HG02759 (cell line): ENCODE results near the gene PLA2G6.

Source experiments
- ATAC-seq: cut with Tn5 transposase; IDR thresholded peaks from one replicate; pipeline ENCODE4 v1.9.1; 2021; ENCODE audit warnings: mild to moderate bottlenecking, moderate library complexity; ENCODE audit not compliant: unreplicated experiment

The PLA2G6 gene, protein sequence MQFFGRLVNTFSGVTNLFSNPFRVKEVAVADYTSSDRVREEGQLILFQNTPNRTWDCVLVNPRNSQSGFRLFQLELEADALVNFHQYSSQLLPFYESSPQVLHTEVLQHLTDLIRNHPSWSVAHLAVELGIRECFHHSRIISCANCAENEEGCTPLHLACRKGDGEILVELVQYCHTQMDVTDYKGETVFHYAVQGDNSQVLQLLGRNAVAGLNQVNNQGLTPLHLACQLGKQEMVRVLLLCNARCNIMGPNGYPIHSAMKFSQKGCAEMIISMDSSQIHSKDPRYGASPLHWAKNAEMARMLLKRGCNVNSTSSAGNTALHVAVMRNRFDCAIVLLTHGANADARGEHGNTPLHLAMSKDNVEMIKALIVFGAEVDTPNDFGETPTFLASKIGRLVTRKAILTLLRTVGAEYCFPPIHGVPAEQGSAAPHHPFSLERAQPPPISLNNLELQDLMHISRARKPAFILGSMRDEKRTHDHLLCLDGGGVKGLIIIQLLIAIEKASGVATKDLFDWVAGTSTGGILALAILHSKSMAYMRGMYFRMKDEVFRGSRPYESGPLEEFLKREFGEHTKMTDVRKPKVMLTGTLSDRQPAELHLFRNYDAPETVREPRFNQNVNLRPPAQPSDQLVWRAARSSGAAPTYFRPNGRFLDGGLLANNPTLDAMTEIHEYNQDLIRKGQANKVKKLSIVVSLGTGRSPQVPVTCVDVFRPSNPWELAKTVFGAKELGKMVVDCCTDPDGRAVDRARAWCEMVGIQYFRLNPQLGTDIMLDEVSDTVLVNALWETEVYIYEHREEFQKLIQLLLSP

DNA sequence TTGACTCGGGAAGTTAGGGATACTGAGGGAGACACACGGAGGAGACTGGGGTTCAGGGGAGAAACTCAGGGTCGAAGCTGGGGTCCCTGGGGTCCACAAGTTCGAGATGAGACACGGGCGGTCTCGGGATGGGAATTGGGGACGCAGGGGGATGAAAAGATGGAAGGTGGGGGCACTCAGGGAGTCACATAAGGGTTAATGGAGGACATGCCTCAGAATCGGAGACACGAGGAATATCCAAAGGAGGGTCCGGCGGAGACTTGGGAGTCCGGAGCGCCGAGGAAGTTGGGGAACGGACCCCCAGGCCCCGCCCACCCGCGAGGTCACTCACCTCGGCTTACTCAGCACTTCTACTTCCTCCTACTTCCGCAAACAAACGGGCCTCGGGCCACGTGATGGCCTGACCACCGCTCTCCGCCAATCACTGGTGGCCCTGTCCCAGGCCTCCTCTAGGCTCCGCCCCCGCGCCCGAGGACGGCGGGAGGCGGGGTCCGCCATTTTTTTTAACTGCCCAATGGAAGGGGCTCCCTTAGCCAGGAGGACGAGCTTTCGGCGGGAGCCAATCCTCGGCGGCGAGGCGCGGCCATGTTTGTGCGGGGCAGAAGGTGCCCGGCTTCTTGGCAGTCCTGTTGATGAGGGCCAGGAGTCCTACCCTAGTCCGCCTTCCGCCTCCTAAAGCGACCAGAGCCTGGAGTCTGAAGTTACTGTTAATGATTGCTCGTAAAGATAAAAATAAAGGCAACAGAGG is at the start of gene PLA2G6:
PLA2G6 (minus strand) TSS at position 378 of the 748 bp plus-strand sequence. CDS start 12,404 bp downstream, outside the sequence.
- ATAC-seq = peak; percentile 89

GRCh38 chr22:38230916-38231315 is 49.3 kb upstream of the PLA2G6 start:
- ATAC-seq = no peak

- ATAC-seq = no peak
These were observed 48.6 kb upstream of the PLA2G6 start for GRCh38 chr22:38230108-38230825.

- ATAC-seq = no peak
These were observed 47.5 kb upstream of the PLA2G6 start for GRCh38 chr22:38228873-38229740.

GRCh38 chr22:38228326-38228872 is 46.8 kb upstream of the PLA2G6 start:
- ATAC-seq = no peak

- no peak for ATAC-seq
These were observed 45.4 kb upstream of the PLA2G6 start for GRCh38 chr22:38226853-38227649.

- ATAC-seq = no peak
These were observed 41.8 kb upstream of the PLA2G6 start for GRCh38 chr22:38223289-38223960.

DNA sequence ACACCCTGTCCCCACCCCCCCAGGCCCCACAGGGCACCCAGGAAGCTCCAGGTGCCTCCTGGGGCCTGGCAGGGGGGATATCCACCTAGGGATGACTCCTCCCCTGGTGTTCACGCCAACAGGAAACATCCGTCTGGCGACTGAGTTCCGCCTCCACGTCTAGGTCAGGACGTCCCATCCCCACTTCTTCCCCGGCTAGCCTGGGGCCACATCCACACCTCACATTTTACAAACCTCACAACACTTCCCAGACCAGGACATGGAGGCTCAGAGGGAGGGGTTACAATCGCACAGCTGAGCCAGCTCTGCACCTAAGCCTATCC is 41.1 kb upstream of the PLA2G6 start:
- ATAC-seq = no peak

DNA sequence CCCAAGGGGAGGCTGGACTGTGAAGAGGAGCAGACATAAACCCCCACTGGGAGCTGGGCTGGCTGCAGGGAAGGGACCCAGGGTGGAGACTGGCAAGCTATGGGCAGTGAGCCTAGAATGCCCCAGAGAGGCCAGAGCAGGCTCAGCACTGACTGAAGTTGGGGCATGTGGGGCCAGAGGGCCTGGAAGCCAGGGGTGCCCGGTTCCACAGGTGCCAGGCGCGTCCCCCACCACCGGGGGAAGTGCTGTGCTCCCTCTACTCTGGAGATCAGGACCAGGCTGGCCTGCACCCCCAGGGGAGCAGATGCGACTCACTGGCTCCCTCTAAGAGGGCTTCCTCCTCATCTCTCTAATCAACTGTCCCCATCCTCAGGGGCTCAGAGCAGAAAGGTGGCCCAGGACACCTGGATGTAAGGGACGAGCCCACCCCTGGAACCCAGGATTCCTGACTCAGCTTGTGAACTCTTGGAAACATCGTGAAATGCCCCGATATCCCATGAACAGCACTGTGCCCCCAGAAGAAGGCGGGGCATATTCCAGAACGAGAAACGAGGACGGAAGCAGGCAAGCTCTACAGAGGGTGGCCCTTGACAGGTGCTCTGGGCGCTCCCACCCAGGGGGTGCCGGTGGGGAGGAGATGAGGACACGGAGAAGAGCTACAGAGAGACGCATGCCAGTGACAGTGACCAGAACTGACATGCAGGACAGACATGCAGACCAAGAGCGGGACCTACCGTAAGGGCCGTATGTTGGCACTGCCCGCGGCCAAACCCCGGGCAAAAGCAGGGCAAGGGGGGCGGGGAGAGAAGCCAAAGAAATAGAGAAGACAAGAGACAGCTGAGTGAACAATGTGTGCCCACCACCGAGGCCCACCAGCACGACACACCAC is 40.5 kb upstream of the PLA2G6 start:
- no peak for ATAC-seq

DNA sequence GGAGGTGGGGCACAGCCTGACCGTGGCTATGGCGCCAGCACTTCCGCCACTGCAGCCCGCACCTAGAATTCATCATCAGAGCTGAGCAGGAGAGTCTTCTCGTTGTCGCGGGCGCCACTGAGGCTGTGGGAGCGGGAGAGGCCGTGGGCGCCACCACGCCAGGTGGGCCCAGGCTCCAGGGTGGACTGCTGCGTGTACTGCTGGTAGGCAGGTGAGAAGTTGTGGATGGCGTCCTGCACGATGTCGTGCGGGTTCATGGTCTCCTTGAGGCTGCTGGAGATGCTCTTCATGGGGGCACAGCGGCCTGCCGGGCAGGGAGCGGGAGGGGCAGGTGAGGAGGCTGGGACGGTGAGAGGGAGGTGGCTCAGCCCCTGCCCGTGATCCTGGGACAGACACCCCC is 39.8 kb upstream of the PLA2G6 start:
- no peak for ATAC-seq

GRCh38 chr22:38220653-38221386 is 39.2 kb upstream of the PLA2G6 start:
- ATAC-seq = no peak

DNA sequence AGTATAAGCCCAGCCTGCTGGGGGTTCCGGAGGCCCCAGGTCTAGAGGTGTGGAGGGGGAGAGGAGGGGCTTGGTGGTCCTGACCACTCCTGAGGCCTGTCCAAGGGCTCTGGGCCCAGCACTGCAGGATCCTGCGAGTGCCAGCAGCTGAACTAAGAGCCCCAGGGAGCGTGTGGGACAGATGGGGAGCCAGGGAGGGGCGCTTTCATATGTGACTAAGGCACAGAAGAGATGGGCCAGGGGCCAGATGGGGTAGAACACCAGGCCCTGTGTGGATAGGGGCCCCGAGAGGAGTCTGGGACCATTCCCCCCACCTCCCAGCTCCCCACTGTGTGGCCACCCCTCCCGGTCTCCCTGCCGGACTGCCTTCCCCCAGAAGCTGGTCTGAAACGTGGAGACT is 38.5 kb upstream of the PLA2G6 start:
- ATAC-seq = no peak

GRCh38 chr22:38219632-38220031 is 38.0 kb upstream of the PLA2G6 start:
- no peak for ATAC-seq

DNA sequence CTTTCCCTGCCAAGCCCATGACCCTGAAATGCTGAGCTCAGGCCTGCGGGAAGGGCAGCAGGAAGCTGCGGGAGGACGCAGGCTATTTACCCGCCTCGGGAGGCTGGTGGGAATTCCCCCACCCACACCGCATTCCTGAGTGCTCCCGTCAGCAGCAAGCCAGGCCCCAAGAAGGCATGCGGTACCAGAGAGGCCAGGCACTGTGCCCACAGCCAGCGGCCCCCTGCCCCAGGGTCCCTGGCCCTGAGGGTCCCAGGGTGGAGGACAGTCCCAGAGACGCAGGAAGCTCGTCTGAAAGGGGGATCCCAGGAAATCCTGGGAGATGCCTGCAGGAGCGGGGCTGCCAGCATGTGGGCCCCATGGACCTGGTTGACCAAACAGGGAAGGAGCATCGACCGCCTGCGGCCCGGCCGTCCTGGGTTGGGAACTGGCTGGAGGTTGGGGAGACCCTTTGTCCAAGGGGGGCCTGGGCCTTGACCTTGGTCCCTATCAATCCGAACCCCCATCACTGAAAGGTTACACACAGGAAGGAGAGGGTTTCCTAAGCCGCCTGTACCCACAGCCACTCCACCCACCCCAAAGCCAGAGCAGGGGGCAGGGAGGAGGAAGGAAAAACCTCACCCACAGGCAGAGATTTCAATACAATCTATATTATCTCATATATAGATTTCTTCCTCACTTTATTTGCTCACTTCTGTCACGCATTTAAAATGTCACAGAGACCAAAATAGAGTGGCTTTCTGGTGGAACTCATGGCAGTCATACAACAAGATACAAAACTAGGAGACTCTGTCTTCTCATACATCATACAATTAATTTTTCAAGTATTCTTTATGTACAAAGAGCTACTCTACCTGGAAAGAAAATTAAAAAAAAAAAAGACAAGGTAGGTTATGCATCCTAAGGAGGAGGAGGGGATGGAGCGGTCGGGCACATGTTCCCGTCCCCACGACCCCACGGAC is 37.3 kb upstream of the PLA2G6 start:
- ATAC-seq = no peak
